GM23248 (cell line): ENCODE measurements around the gene AGAP1.

ENCODE experiments used
- EZH2 ChIP-seq: fragments of 200-600 bp; sonication (generic); IDR thresholded peaks from 2 replicates; pipeline ENCODE4 v1.6.1; 2018; ENCODE audit warnings: antibody characterized with exemption, mild to moderate bottlenecking; ENCODE audit not compliant: insufficient read depth, poor library complexity, severe bottlenecking
- EZH2phosphoT487 ChIP-seq: fragments of 200-600 bp; sonication (generic); IDR thresholded peaks from 2 replicates; pipeline ENCODE4 v1.6.1; 2018; ENCODE audit warnings: antibody characterized with exemption, moderate library complexity, mild to moderate bottlenecking, low read depth; ENCODE audit not compliant: insufficient read depth

DNA sequence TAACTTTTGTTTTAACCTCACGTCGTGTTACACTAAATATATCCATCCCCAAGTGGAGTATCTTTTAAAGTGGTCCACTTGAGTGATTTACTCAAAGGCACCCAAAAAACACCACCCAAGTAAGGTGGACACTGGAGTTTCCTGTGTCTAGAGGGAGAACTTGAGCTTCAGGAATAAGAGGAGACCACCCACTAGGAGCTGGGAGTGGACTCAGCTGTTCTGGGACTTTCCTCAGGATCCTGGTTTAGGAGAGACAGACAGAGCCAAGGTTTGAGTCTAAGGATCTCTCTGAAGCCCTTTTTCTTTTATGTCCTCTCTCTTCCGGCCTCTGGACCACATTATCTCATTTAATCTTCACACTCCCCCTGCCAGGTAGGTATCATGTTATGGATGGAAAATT lies 523.6 kb downstream of the AGAP1 start:
- TF ChIP-seq EZH2phosphoT487 (no peak), EZH2 (no peak)
